ENCODE data around the gene DOCK4. TPM values are rescaled to one million over a fixed set of nuclear protein-coding genes. Genes with fewer than 3 reads are reported as not detected.

DOCK4 gene
- total and polyA plus RNA-seq, 4 donors = 7.2 to 48.9 (median 12.8) TPM

DNA sequence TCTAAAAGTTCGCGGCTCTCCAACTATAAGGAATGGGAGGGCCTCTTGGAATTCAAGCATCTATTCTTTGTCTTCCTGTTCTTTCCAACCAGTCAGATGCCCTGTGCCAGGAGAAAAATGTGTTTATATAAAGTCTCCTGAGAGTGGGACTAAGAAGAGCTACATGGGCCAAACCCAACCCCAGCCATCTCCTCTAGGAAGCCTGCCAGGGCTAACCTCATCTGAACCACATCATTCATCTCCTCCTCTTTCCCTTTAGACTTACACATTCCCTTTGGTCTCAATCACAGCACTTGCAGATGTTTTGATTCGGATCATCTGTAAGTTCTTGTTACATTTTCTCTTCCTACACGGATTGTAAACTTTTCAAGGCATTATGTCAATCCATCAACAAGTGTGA lies 62.6 kb downstream of the DOCK4 start:
- TF ChIP-seq TAF1 (conservative IDR thresholded peaks at IDR 0.05) (no peak), FOXA1 (IDR thresholded peaks at IDR 0.05) (no peak), HNF4A (conservative IDR thresholded peaks at IDR 0.05) (no peak), RAD21 (IDR thresholded peaks at IDR 0.05) (no peak), NR2F2 (IDR thresholded peaks at IDR 0.05) (no peak), HNF4G (IDR thresholded peaks at IDR 0.05) (no peak), EGR1 (IDR thresholded peaks at IDR 0.05; ENCODE audit: low read depth in 2 of 2) (no peak)
- TF ChIP-seq, protein P1, sequence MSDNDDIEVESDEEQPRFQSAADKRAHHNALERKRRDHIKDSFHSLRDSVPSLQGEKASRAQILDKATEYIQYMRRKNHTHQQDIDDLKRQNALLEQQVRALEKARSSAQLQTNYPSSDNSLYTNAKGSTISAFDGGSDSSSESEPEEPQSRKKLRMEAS (IDR thresholded peaks at IDR 0.05) = no peak
- TF ChIP-seq, protein P2, sequence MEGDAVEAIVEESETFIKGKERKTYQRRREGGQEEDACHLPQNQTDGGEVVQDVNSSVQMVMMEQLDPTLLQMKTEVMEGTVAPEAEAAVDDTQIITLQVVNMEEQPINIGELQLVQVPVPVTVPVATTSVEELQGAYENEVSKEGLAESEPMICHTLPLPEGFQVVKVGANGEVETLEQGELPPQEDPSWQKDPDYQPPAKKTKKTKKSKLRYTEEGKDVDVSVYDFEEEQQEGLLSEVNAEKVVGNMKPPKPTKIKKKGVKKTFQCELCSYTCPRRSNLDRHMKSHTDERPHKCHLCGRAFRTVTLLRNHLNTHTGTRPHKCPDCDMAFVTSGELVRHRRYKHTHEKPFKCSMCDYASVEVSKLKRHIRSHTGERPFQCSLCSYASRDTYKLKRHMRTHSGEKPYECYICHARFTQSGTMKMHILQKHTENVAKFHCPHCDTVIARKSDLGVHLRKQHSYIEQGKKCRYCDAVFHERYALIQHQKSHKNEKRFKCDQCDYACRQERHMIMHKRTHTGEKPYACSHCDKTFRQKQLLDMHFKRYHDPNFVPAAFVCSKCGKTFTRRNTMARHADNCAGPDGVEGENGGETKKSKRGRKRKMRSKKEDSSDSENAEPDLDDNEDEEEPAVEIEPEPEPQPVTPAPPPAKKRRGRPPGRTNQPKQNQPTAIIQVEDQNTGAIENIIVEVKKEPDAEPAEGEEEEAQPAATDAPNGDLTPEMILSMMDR (IDR thresholded peaks at IDR 0.05; ENCODE audit: low read depth, low read length, missing input control) = no peak
- WGBS = 87% methylated on average over 4 of the region's 4 CpGs
- H3K27ac ChIP-seq (ENCODE audit: low read depth in 1 of 2, low read length in 2 of 2) = peak overlapping the region in 1 of 2 donors; percentile 5

DNA sequence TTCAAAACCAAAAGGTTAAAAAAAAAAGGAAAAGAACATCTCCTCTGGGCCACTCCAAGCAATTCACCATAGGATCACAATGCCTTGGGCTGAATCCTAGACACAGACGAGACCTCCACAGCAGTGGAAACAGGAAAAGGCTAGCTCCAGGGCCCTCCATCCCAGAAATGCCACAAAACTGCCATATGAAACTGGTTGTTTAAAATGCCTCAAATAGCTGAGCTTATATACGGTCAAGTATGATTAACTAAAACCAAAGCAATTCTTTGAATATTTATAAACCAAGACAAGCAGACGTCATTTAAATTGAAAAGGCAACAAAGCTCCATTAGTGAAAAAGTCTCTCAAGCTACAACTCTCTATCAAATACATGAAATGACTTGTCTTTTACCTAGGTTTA lies 63.1 kb downstream of the DOCK4 start:
- no peak overlapping the region for H3K9ac ChIP-seq (ENCODE audit: low read depth in 1 of 2, low read length in 2 of 2)
- TF ChIP-seq TAF1 (conservative IDR thresholded peaks at IDR 0.05) (no peak), EGR1 (IDR thresholded peaks at IDR 0.05; ENCODE audit: low read depth in 2 of 2) (no peak), JUND (IDR thresholded peaks at IDR 0.05) (no peak), FOXA2 (IDR thresholded peaks at IDR 0.05) (no peak), GABPA (IDR thresholded peaks at IDR 0.05 in 1 of 2, conservative IDR thresholded peaks at IDR 0.05 in 1 of 2) (no peak), SP1 (IDR thresholded peaks at IDR 0.05) (no peak)
- TF ChIP-seq, protein P3, sequence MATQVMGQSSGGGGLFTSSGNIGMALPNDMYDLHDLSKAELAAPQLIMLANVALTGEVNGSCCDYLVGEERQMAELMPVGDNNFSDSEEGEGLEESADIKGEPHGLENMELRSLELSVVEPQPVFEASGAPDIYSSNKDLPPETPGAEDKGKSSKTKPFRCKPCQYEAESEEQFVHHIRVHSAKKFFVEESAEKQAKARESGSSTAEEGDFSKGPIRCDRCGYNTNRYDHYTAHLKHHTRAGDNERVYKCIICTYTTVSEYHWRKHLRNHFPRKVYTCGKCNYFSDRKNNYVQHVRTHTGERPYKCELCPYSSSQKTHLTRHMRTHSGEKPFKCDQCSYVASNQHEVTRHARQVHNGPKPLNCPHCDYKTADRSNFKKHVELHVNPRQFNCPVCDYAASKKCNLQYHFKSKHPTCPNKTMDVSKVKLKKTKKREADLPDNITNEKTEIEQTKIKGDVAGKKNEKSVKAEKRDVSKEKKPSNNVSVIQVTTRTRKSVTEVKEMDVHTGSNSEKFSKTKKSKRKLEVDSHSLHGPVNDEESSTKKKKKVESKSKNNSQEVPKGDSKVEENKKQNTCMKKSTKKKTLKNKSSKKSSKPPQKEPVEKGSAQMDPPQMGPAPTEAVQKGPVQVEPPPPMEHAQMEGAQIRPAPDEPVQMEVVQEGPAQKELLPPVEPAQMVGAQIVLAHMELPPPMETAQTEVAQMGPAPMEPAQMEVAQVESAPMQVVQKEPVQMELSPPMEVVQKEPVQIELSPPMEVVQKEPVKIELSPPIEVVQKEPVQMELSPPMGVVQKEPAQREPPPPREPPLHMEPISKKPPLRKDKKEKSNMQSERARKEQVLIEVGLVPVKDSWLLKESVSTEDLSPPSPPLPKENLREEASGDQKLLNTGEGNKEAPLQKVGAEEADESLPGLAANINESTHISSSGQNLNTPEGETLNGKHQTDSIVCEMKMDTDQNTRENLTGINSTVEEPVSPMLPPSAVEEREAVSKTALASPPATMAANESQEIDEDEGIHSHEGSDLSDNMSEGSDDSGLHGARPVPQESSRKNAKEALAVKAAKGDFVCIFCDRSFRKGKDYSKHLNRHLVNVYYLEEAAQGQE (IDR thresholded peaks at IDR 0.05) = no peak
- TF ChIP-seq, protein P4, sequence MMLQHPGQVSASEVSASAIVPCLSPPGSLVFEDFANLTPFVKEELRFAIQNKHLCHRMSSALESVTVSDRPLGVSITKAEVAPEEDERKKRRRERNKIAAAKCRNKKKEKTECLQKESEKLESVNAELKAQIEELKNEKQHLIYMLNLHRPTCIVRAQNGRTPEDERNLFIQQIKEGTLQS (IDR thresholded peaks at IDR 0.05) = no peak
- TF ChIP-seq, protein P1 (IDR thresholded peaks at IDR 0.05) = no peak
- TF ChIP-seq, protein P5, sequence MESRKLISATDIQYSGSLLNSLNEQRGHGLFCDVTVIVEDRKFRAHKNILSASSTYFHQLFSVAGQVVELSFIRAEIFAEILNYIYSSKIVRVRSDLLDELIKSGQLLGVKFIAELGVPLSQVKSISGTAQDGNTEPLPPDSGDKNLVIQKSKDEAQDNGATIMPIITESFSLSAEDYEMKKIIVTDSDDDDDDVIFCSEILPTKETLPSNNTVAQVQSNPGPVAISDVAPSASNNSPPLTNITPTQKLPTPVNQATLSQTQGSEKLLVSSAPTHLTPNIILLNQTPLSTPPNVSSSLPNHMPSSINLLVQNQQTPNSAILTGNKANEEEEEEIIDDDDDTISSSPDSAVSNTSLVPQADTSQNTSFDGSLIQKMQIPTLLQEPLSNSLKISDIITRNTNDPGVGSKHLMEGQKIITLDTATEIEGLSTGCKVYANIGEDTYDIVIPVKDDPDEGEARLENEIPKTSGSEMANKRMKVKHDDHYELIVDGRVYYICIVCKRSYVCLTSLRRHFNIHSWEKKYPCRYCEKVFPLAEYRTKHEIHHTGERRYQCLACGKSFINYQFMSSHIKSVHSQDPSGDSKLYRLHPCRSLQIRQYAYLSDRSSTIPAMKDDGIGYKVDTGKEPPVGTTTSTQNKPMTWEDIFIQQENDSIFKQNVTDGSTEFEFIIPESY (IDR thresholded peaks at IDR 0.05) = no peak

More for the DNA sequence above, 62.6 kb downstream of the DOCK4 start:
- H3K4me1 ChIP-seq (ENCODE audit: control insufficient read depth in 4 of 4, insufficient read depth in 4 of 4, low read length in 3 of 4) = peaks cover 12 to 20% (median 17%) of the 10 kb centered on the region in 4 donors
- no peak overlapping the region for H3K4me3 ChIP-seq (ENCODE audit: low read depth in 1 of 3, low read length in 3 of 3)
- H3K9ac ChIP-seq (ENCODE audit: low read depth in 1 of 2, low read length in 2 of 2) = no peak overlapping the region
- no peaks in the 10 kb centered on the region for H3K36me3 ChIP-seq (ENCODE audit: control insufficient read depth in 4 of 4, insufficient read depth in 3 of 4, low read depth in 1 of 4, low read length in 3 of 4)
- no peaks in the 10 kb centered on the region for H3K9me3 ChIP-seq (ENCODE audit: control insufficient read depth in 4 of 4, low read length in 3 of 4)
- no peak for DNase-seq (ENCODE audit: low spot score)
- H3K27me3 ChIP-seq (ENCODE audit: control insufficient read depth in 4 of 4, insufficient read depth in 4 of 4, low read length in 3 of 4) = no peaks in the 10 kb centered on the region

More for the DNA sequence above, 63.1 kb downstream of the DOCK4 start:
- Histone ChIP-seq H3K4me3 (ENCODE audit: low read depth in 1 of 3, low read length in 3 of 3) (no peak overlapping the region), H3K4me1 (ENCODE audit: control insufficient read depth in 4 of 4, insufficient read depth in 4 of 4, low read length in 3 of 4) (peaks cover 12 to 20% (median 17%) of the 10 kb centered on the region in 4 donors), H3K36me3 (ENCODE audit: control insufficient read depth in 4 of 4, insufficient read depth in 3 of 4, low read depth in 1 of 4, low read length in 3 of 4) (no peaks in the 10 kb centered on the region), H3K27me3 (ENCODE audit: control insufficient read depth in 4 of 4, insufficient read depth in 4 of 4, low read length in 3 of 4) (no peaks in the 10 kb centered on the region), H3K9me3 (ENCODE audit: control insufficient read depth in 4 of 4, low read length in 3 of 4) (no peaks in the 10 kb centered on the region), H3K27ac (ENCODE audit: low read depth in 1 of 2, low read length in 2 of 2) (no peak overlapping the region)
- no peak for DNase-seq (ENCODE audit: low spot score)
- 93% methylated on average over 3 of the region's 3 CpGs for WGBS

Measured in liver (tissue), 9 donors.